Ishikawa (cell line): ENCODE data around the gene ALG2.

Source experiments
- CEBPB ChIP-seq: IDR thresholded peaks from 2 replicates; pipeline ENCODE4 v1.6.1; 2012
- EGR1 ChIP-seq: IDR thresholded peaks from 2 replicates; pipeline ENCODE4 v1.6.1; 2012
- EP300 ChIP-seq: IDR thresholded peaks from 2 replicates; pipeline ENCODE4 v1.6.1; 2012; ENCODE audit warnings: borderline replicate concordance
- RAD21 ChIP-seq: IDR thresholded peaks from 2 replicates; pipeline ENCODE4 v1.6.1; 2012; ENCODE audit warnings: low read depth
- TCF12 ChIP-seq: IDR thresholded peaks from 2 replicates; pipeline ENCODE4 v1.6.1; 2012; ENCODE audit warnings: low read depth
- TEAD4 ChIP-seq: IDR thresholded peaks from 2 replicates; pipeline ENCODE4 v1.6.1; 2012
- USF1 ChIP-seq: IDR thresholded peaks from 2 replicates; pipeline ENCODE4 v1.6.1; 2012

GRCh38 chr9:99180662-99181061 lies 41.1 kb downstream of the ALG2 start:
- TF ChIP-seq TEAD4: no peak
- TF ChIP-seq USF1: no peak
- TF ChIP-seq TCF12: no peak
- no peak for TF ChIP-seq CEBPB
- TF ChIP-seq RAD21: no peak
- TF ChIP-seq EP300: no peak
- TF ChIP-seq EGR1: no peak
